ENCODE results near the gene ZSCAN18. TPM values are rescaled to one million over a fixed set of nuclear protein-coding genes. Genes with fewer than 3 reads are reported as not detected.

Gene ZSCAN18
- total RNA-seq, 2 donors from 2014 or later = 17.1 to 22.9 TPM

- no peak overlapping the region for H3K9ac ChIP-seq (ENCODE audit: low read depth in 2 of 2, low read length in 2 of 2)
- DNase-seq = no peak
- no peak overlapping the region for H3K27ac ChIP-seq
- intact Hi-C loops (cut with DNase I) = no loop called here
- H3K4me3 ChIP-seq = no peak overlapping the region
- no peaks in the 10 kb centered on the region for H3K27me3 ChIP-seq
- H3K9me3 ChIP-seq = no peaks in the 10 kb centered on the region
- H3K36me3 ChIP-seq = no peaks in the 10 kb centered on the region
- TF ChIP-seq, protein P1, sequence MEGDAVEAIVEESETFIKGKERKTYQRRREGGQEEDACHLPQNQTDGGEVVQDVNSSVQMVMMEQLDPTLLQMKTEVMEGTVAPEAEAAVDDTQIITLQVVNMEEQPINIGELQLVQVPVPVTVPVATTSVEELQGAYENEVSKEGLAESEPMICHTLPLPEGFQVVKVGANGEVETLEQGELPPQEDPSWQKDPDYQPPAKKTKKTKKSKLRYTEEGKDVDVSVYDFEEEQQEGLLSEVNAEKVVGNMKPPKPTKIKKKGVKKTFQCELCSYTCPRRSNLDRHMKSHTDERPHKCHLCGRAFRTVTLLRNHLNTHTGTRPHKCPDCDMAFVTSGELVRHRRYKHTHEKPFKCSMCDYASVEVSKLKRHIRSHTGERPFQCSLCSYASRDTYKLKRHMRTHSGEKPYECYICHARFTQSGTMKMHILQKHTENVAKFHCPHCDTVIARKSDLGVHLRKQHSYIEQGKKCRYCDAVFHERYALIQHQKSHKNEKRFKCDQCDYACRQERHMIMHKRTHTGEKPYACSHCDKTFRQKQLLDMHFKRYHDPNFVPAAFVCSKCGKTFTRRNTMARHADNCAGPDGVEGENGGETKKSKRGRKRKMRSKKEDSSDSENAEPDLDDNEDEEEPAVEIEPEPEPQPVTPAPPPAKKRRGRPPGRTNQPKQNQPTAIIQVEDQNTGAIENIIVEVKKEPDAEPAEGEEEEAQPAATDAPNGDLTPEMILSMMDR (IDR thresholded peaks at IDR 0.05) = no peak
- no peaks in the 10 kb centered on the region for H3K4me1 ChIP-seq
Observed at GRCh38 chr19:58093071-58093470, 5.0 kb downstream of the ZSCAN18 start.

- Histone ChIP-seq H3K9me3 (no peaks in the 10 kb centered on the region), H3K36me3 (no peaks in the 10 kb centered on the region)
Observed at GRCh38 chr19:58091251-58091995, 6.6 kb downstream of the ZSCAN18 start.

GRCh38 chr19:58089846-58090245 lies 8.2 kb downstream of the ZSCAN18 start:
- Histone ChIP-seq H3K9me3 (no peaks in the 10 kb centered on the region), H3K9ac (ENCODE audit: low read depth in 2 of 2, low read length in 2 of 2) (no peak overlapping the region), H3K27ac (no peak overlapping the region), H3K4me1 (no peaks in the 10 kb centered on the region), H3K4me3 (no peak overlapping the region), H3K27me3 (no peaks in the 10 kb centered on the region), H3K36me3 (no peaks in the 10 kb centered on the region)
- intact Hi-C loops (cut with DNase I) = no loop called here
- TF ChIP-seq, protein P1 (IDR thresholded peaks at IDR 0.05) = no peak
- no peak for DNase-seq

More at GRCh38 chr19:58091251-58091995, 6.6 kb downstream of the ZSCAN18 start:
- no peaks in the 10 kb centered on the region for H3K27me3 ChIP-seq
- TF ChIP-seq, protein P1 (IDR thresholded peaks at IDR 0.05) = no peak
- intact Hi-C loops (cut with DNase I) = no loop called here
- DNase-seq = no peak
- H3K9ac ChIP-seq (ENCODE audit: low read depth in 2 of 2, low read length in 2 of 2) = no peak overlapping the region
- no peak overlapping the region for H3K4me3 ChIP-seq
- no peak overlapping the region for H3K27ac ChIP-seq
- H3K4me1 ChIP-seq = no peaks in the 10 kb centered on the region

DNA sequence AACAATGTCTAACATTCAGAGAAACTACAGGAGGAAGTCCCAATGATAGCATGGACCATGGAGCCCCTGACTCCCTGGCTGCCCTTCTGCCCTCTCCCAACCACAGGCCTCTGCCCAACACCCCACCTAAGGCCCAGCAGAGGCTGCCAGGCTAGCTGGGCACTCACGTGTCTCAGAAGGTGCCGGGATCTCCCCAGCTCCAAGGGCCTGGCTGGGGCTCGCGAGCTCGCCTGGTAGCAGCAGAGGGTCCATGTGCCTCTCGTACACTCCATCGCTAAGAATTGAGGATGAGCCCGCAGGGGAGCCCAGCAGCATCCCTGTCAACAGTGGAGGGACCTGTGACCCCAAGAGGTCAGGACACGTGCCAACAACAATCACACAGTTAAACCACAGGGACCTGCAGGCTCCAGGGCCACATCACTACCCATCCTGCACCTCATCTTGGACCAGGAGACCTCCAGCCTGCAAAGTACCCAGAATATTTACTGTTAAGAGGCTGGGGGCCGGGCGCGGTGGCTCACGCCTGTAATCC lies 9.4 kb downstream of the ZSCAN18 start:
- Histone ChIP-seq H3K9ac (ENCODE audit: low read depth in 2 of 2, low read length in 2 of 2) (no peak overlapping the region), H3K9me3 (no peaks in the 10 kb centered on the region), H3K36me3 (no peaks in the 10 kb centered on the region), H3K4me1 (no peaks in the 10 kb centered on the region), H3K27ac (no peak overlapping the region), H3K27me3 (no peaks in the 10 kb centered on the region), H3K4me3 (no peak overlapping the region)
- DNase-seq = no peak
- intact Hi-C loops (cut with DNase I) = no loop called here
- TF ChIP-seq, protein P1 (IDR thresholded peaks at IDR 0.05) = no peak

- Histone ChIP-seq H3K9ac (ENCODE audit: low read depth in 2 of 2, low read length in 2 of 2) (no peak overlapping the region), H3K27me3 (no peaks in the 10 kb centered on the region), H3K4me3 (no peak overlapping the region), H3K4me1 (no peaks in the 10 kb centered on the region), H3K36me3 (no peaks in the 10 kb centered on the region), H3K9me3 (no peaks in the 10 kb centered on the region), H3K27ac (no peak overlapping the region)
- DNase-seq = no peak
- intact Hi-C loops (cut with DNase I) = no loop called here
- TF ChIP-seq, protein P1 (IDR thresholded peaks at IDR 0.05) = no peak
Observed at GRCh38 chr19:58086825-58087710, 11.0 kb downstream of the ZSCAN18 start.
